Left ventricle myocardium superior (tissue), 1 donor: ENCODE measurements around the gene PNMA8A. TPM values are rescaled to one million over a fixed set of nuclear protein-coding genes. Genes with fewer than 3 reads are reported as not detected.

Source experiments
- ATAC-seq: fragments of 200-7000 bp; cut with Tn5 transposase; one replicate; pipeline ENCODE4 v1.9.1; 2020; ENCODE audit warnings: mild to moderate bottlenecking, moderate library complexity
- DNase-seq: peaks from one replicate; pipeline ENCODE4 v3.0.0-alpha.2; 2020
- intact Hi-C: fragments of 100-400 bp; cut with micrococcal nuclease; formaldehyde crosslinking; loops from one replicate; pipeline ENCODE4 v1.11.0; 2022
- total RNA-seq: library from RNA; stranded (reverse); fragmentation: NEBNext Ultra II Directional; extraction: Animal tissue kit (Norgen Biotek cat#: 25700); gene quantifications from one replicate; pipeline ENCODE4 v1.2.1, GENCODE V29; 2021
- donor health status: DM: no; HTN: yes; CAD: no; lungs with severe emphysema.

Gene PNMA8A
- total RNA-seq, 1 donor from 2014 or later: 9.4 TPM

DNA sequence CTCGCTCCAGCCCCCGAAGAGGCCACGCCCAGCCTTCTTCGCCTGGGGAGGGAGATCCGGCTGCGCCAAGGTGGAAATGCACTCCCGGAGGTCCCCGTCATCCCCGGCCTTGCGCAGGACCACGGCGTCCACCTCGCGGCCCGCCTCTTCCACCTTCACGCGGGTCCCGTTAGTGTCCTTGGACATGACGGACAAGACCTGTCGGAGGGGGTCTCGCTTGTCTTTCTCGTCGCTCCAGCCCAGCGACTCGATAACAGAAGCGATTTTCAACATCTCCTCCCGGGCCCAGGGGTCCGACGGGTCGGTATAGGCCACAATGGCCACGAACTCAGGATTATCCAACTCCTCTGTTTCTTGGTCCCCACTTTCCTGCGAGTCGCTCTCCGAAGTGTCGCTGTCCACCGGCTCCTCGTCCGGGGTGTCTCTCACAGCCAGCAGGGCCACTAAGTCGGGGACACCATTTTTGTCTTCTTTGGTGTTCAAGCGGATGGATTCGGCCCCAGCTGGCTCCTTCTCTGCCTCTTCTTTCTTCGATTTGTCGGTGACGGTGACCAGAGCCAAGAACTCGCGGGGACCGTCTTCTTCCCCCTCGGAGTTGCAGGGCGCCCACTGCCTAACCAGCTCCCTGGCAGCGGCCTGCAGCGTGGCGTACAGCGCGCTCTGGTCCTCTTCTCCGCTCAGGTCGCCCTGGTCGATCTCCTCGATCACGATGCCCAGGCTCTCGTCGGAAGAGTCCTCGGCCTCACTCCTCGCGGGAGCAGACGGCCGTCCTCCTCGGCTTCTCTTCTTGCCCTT is 23.0 kb upstream of the PNMA8A start:
- no peak for DNase-seq
- intact Hi-C loops: no loop called here

DNA sequence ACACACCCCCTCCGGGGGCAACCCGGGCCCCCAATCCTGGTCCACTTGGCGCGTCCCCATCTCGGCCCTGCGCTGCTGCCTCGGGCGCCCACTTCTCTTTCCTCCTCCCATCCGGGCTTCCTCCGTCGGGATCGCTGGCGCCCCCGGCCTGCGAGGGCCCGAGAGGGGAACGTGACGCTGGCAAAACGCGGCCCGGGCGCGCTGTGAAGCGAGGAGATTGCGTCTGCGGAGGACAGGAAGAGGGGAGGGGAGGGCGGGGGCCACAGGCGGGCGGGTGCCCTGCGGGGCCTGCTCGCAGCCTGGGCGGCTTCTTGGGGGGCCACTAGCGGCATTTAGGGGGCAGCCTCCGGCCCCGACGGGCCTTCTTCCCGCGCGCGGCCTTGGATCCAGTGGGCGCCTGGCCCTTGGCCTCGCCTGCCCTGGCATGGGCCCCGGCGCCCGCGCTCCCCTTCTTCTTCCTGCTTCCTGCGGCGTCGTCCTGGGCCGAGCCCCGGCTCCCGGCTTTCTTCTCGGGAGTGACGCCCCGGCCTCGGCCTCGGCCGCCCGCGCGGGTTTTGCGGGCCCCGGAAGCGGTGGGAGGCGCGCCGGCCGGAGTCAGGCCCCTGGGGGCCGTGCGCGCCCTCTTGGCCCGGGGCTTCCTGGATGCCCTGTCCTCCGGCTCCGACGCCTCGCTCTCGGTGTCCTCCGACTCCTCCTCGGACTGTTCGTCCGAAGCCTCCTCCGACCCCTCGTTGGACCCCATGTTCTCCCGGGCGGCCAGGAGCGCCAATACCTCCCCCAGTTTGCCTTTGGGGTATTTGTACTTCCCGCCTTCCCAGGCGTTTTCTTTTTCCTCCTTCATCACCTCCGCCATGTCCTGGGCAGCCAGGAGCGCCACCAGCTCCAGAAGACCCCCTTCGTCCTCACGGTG is 22.1 kb upstream of the PNMA8A start:
- intact Hi-C loops: no loop called here
- peak; percentile 40 for ATAC-seq
- DNase-seq: peak; percentile 76

More for the DNA sequence above, 23.0 kb upstream of the PNMA8A start:
- no peak for ATAC-seq

DNA sequence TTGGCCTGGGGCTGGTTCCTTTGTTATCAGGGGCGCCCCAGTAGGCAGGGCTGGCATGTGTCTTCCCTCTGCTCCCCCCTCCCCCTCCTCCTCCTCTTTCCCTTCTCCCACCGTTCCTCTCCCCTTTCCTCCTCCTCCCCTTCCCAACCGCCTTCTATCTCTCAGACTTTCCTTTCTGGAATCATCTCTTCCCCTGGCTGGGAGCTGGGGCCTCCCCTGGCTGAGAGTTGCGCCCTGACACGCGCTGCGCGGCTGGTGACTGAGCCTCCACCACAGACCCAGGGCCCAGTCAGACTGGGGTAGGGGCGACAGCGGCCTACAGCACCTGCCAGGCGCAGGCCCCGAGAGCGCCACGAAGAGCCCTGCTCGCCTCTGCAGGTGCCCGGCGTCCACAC is 21.5 kb upstream of the PNMA8A start:
- peak; percentile 4 for ATAC-seq

GRCh38 chr19:46491975-46492682 is 20.8 kb upstream of the PNMA8A start:
- intact Hi-C loops: no loop called here
- no peak for ATAC-seq
- DNase-seq: no peak

More for the DNA sequence above, 21.5 kb upstream of the PNMA8A start:
- no peak for DNase-seq
- intact Hi-C loops: no loop called here

GRCh38 chr19:46490774-46491173 is 19.4 kb upstream of the PNMA8A start:
- intact Hi-C loops: no loop called here
- ATAC-seq: no peak

GRCh38 chr19:46489445-46490272 is 18.3 kb upstream of the PNMA8A start:
- ATAC-seq (peak; percentile 66), DNase-seq (peak; percentile 75)
- intact Hi-C loops: loop anchor here (5.0 kb wide), 1 partner anchor 92 kb away; no protein-coding TSS in a partner anchor

More at GRCh38 chr19:46490774-46491173, 19.4 kb upstream of the PNMA8A start:
- no peak for DNase-seq

DNA sequence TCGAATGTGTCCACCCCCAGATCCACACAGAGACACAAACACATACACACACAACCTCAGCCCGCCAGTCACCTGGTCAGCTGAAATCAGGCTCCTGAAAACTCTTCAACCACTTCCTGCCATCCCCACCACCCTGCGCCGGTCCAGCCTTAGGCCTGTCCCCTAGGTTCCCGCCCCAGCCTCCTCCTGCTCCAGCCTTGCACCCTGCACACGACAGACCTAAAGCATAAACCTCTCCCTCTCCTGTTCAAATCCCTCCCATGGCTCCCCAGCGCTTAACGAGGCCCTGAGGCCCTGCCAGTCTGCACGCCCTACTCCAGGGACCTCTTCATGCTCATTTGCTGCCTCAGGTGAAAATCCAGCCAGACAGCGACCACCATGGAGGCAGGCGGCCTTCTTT is 17.2 kb upstream of the PNMA8A start:
- ATAC-seq (no peak), DNase-seq (no peak)
- intact Hi-C loops: loop anchor here (5.0 kb wide), 1 partner anchor 91 kb away; no protein-coding TSS in a partner anchor

GRCh38 chr19:46487802-46488445 is 16.6 kb upstream of the PNMA8A start:
- intact Hi-C loops: loop anchor here (5.0 kb wide), 1 partner anchor 91 kb away; no protein-coding TSS in a partner anchor
- peak; percentile 75 for ATAC-seq
- peak; percentile 89 for DNase-seq

DNA sequence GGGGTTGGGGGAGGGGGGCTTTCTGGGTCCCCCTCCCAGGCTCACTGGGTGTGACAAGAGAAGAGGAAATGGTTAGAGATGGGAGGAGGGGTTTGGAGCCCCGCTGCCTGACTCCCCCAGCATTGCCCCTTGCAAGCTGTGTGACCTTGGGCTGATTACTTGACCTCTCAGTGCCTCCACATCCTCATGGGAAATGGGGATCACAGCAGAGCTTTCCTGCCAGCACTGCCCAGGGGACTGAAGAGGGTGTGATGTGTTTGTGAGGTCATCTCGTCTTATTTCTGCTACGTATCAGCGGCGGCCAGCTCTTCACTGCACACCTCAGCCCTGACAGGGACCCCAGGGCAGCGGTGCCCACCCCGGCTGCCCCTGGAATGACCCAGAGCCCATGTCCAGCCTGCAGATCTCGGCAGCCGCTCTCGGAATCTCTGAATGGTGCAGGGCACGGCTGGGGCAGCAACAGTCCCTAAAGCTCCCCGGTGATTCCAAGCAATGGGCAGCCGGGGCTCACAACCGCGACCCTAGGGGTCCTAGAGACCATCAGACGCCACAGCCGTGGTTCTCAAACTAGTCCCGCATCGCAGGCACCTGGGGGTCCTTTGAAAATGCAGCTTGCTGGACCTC is 15.9 kb upstream of the PNMA8A start:
- intact Hi-C loops: loop anchor here (5.0 kb wide), 1 partner anchor 90 kb away; no protein-coding TSS in a partner anchor

GRCh38 chr19:46486358-46486757 is 15.0 kb upstream of the PNMA8A start:
- DNase-seq (no peak), ATAC-seq (no peak)
- intact Hi-C loops: loop anchor here (5.0 kb wide), 1 partner anchor 89 kb away; no protein-coding TSS in a partner anchor

More for the DNA sequence above, 15.9 kb upstream of the PNMA8A start:
- DNase-seq (peak; percentile 30), ATAC-seq (peak; percentile 13)

DNA sequence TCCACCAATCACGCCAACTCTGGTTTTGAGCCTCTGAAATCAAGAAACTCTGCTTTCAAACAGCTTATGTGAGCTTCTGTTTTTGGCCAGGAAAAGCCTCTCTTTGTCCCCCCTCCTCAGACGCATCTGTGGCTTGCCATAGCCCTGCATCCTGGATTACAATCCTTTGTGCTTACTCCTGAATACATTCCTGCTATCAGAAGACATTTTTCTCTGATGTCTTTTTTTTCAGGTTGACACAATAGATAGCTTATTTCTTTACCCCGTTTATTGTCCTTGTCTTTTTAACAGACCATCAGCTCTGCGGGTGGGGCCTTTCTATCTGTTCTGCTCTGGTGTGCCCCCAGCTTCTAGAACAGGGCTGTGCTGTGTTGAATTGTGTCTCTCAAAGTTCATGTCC is 13.3 kb upstream of the PNMA8A start:
- intact Hi-C loops: loop anchor here (5.0 kb wide), 1 partner anchor 87 kb away; no protein-coding TSS in a partner anchor
- ATAC-seq: no peak
- no peak for DNase-seq

- ATAC-seq (no peak), DNase-seq (no peak)
- intact Hi-C loops: no loop called here
Measured at GRCh38 chr19:46482631-46483030, 11.3 kb upstream of the PNMA8A start.

DNA sequence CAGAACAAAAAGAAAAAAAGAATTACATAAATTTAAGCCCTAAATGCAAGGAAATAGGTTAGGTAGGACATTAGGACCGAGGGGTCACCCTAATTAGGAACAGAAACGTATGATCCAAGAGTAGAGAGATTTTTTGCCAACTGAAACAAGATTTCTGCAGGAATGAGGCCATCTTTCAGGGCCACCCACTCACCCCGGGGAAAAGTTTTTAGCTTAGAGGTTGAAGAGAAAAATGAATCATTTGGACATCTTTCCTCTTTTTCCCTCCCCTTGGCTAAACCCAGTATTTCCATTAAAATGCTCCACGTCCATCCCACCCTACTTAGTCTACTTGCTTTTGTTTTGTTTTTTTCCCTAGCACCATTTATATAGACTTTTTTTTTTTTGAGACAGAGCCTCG is 10.6 kb upstream of the PNMA8A start:
- intact Hi-C loops: no loop called here
- ATAC-seq (peak; percentile 72), DNase-seq (no peak)

GRCh38 chr19:46481223-46481848 is 10.0 kb upstream of the PNMA8A start:
- intact Hi-C loops: no loop called here
- ATAC-seq (peak; percentile 73), DNase-seq (no peak)

- intact Hi-C loops: no loop called here
- peak; percentile 86 for ATAC-seq
- no peak for DNase-seq
Measured at GRCh38 chr19:46480415-46480814, 9.1 kb upstream of the PNMA8A start.

DNA sequence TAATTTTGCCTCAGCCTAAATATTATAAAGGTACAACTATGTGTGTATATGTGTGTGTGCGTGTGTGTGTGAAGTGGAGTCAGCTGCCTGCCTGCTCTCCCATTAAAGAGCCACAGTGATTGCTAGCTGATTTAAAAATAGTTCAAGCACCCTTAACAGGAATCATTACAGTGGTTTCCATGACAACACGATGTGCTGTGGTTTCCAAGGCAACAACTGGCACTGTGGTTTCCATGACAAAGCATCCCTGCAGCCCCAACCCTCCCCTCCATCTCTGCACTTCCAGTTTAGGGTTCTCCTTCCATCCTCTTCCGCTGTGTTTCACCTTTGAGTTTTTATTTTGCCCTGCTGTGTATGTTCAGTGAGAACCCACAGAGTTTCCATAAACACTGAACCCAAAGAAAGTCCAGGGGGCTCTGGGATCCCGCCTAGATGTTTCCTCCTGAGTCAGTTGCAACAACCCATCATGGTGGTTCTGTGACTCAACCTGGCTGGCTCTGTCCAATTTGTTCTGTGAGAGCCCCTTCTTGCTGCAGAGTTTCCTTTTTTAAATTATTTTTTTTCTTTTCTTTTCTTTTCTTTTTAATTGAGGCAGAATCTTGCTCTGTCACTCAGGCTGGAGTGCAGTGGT is 7.1 kb upstream of the PNMA8A start:
- intact Hi-C loops: no loop called here
- no peak for ATAC-seq
- DNase-seq: no peak
